NB4 (cell line): ENCODE data around the gene EPB41L2.

Experiments
- DNase-seq: peaks from one replicate; pipeline ENCODE4 v3.0.0; 2010; ENCODE audit warnings: low read depth
- H3K4me3 ChIP-seq: one replicate; pipeline ENCODE4 v1.5.1; 2011; ENCODE audit warnings: mild to moderate bottlenecking, low read depth, low read length, moderate library complexity
- MYC ChIP-seq: IDR thresholded peaks from 2 replicates; pipeline ENCODE4 v1.6.1; 2011; ENCODE audit warnings: low read depth, low read length
- POLR2A ChIP-seq: IDR thresholded peaks from 2 replicates; pipeline ENCODE4 v1.6.1; 2011; ENCODE audit warnings: mild to moderate bottlenecking; ENCODE audit not compliant: insufficient read length; ENCODE audit errors: extremely low read depth
- TF ChIP-seq, protein P1 (sequence below): IDR thresholded peaks from 2 replicates; pipeline ENCODE4 v1.6.1; 2011; ENCODE audit warnings: low read depth, low read length
- TF ChIP-seq, protein P2 (sequence below): IDR thresholded peaks from one replicate; pipeline ENCODE4 v1.5.1; 2012; ENCODE audit warnings: low read depth, low read length

The EPB41L2 gene

DNA sequence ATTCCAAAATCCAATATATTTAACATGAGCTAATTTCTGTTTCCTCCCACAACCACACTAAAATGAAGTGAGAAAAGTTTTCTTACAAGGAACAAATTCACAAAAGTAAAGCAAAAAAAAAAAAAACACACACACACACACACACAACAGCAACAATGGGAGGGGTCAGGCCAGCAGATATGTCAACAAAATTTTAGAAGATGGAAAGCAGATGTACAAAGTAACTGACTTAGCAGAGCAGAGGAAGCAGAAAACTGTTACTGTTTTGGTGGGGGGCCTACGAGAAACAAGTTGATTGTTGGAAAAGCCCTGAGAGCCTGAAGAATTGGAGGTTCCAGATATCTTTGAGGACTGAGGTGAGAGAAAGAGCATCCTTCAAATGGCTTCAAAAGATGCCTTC is 11.7 kb downstream of the EPB41L2 start:
- no peak for DNase-seq
- TF ChIP-seq, protein P1, sequence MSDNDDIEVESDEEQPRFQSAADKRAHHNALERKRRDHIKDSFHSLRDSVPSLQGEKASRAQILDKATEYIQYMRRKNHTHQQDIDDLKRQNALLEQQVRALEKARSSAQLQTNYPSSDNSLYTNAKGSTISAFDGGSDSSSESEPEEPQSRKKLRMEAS = no peak
- TF ChIP-seq, protein P2, sequence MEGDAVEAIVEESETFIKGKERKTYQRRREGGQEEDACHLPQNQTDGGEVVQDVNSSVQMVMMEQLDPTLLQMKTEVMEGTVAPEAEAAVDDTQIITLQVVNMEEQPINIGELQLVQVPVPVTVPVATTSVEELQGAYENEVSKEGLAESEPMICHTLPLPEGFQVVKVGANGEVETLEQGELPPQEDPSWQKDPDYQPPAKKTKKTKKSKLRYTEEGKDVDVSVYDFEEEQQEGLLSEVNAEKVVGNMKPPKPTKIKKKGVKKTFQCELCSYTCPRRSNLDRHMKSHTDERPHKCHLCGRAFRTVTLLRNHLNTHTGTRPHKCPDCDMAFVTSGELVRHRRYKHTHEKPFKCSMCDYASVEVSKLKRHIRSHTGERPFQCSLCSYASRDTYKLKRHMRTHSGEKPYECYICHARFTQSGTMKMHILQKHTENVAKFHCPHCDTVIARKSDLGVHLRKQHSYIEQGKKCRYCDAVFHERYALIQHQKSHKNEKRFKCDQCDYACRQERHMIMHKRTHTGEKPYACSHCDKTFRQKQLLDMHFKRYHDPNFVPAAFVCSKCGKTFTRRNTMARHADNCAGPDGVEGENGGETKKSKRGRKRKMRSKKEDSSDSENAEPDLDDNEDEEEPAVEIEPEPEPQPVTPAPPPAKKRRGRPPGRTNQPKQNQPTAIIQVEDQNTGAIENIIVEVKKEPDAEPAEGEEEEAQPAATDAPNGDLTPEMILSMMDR = no peak
- no peak for TF ChIP-seq POLR2A

DNA sequence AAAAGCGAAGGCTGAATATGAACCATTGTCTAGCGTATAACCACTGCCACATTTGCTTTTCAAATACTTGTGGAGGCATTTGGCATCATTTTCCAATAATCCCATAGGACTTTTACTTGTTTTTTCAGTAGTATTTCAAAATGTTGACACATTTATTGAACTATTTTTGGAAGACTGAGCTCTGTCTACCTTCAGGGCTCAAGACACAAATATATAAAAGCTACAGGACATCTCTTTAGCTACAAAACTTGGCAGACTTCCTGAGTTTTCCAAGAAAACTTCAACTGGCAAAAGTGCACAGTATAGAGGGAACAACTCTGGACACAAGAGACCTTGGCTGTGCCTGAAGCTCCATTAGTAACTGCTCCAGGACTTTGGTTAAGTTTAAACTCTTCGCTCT is 13.4 kb downstream of the EPB41L2 start:
- H3K4me3 ChIP-seq = no peak overlapping the region
- DNase-seq = no peak
- TF ChIP-seq MYC = no peak
- TF ChIP-seq, protein P1 = no peak
- no peak for TF ChIP-seq POLR2A
- TF ChIP-seq, protein P2 = no peak

More for the DNA sequence above, 11.7 kb downstream of the EPB41L2 start:
- H3K4me3 ChIP-seq = no peak overlapping the region

DNA sequence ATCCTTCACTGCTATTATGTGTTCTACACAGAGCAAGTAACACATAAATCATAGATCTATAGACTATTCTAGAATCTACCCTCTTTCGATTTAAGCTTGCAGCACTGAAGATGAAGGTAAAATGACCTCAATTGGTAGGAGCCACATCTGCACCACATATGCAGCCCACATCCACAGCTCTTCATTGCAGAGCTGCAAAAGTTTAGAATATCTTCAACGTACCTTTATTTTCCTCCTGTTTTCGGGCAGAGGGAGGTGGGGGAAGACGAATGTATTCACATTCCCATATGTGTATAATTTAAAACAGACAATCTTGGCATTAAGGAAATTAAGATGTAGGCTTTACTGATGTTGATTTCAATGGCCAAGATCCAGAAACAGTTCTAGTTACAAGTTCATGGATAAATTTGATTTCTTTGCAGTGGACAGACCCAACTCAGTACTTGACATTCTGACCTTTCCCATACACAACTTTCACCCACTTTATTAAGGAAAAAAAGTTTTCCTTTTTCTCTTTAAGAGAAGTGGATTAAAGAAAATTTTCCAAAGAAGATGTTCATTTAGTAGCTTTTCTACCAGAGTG is 14.0 kb downstream of the EPB41L2 start:
- DNase-seq = no peak
- TF ChIP-seq POLR2A (no peak), MYC (no peak)
- TF ChIP-seq, protein P1 = no peak
- TF ChIP-seq, protein P2 = no peak
- H3K4me3 ChIP-seq = no peak overlapping the region

DNA sequence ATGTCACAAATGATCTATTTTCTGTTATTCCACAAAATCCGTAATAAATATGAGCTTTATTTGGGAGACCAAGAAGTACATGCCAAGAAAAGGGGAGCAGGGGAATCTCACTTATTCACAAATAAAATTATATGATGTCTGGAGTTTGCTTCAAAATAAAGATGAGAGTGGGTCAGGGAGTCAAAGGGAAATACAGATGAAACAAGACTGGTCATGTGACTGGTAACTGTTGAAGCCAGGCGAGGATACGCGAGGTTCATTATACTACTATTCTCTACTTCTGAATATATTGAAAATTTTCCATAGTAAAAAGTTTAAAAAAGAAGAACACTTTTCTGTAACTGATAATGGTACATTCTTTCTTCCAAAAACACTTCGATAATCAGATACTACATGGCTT is 14.6 kb downstream of the EPB41L2 start:
- no peak for DNase-seq
- TF ChIP-seq POLR2A = no peak
- no peak for TF ChIP-seq MYC
- TF ChIP-seq, protein P2 = no peak
- no peak overlapping the region for H3K4me3 ChIP-seq

DNA sequence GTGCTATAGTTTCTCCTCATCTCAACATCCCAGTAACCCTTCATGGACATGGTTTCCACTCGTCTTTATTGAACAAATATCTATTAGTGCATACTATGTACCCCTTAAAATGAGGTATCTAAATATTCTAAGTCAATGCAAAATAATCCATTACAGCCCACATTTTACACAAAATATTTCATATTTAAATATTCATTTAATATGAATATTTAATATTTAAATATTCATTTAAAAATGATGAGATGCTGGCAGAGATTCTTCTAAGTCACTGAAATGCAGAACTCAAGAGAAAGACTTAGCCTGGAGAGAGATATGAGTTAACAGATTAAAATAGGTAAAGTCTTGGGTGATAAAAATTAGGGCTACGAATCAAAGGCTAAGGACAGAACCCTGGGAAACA is 17.9 kb downstream of the EPB41L2 start:
- no peak for DNase-seq
- TF ChIP-seq, protein P2 = no peak
- TF ChIP-seq POLR2A = no peak

DNA sequence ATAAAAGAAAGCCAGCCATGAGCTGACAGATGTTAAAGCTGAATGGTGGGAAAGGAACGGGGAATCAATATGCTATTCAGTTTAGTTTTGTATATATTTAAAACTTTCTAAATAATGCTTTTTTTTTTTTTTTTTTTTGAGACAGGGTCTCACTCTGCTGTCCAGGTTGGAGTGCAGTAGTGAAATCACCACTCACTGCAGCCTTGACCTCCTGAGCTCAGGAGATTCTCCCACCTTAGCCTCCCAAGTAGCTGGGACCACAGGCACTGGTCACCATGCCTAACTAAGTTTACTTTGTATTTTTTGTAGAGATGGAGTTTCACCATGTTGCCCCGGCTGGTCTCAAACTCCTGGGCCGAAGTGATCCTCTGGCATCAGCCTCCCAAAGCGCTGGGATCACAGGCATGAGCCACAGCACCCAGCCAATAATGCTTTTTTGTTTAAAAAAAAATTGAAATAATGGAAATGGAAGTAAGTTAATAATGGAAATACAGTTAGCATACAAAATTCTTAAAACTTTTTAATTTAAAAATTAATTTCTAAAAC is 19.1 kb downstream of the EPB41L2 start:
- TF ChIP-seq, protein P2 = no peak
- TF ChIP-seq POLR2A (no peak), MYC (no peak)
- TF ChIP-seq, protein P1 = no peak
- H3K4me3 ChIP-seq = no peak overlapping the region
- no peak for DNase-seq

More for the DNA sequence above, 17.9 kb downstream of the EPB41L2 start:
- H3K4me3 ChIP-seq = no peak overlapping the region
